HG03439 (cell line): Measurements from ENCODE around the gene NAMPT.
"Not testable (repeated sequence)": the region's sequence is repeated elsewhere in the genome, so short reads cannot be mapped to it uniquely, and the experiment has no call there.

Experiments
- ATAC-seq: cut with Tn5 transposase; IDR thresholded peaks from one replicate; pipeline ENCODE4 v1.9.1; 2021; ENCODE audit warnings: mild to moderate bottlenecking, moderate library complexity; ENCODE audit not compliant: unreplicated experiment

The NAMPT gene

DNA sequence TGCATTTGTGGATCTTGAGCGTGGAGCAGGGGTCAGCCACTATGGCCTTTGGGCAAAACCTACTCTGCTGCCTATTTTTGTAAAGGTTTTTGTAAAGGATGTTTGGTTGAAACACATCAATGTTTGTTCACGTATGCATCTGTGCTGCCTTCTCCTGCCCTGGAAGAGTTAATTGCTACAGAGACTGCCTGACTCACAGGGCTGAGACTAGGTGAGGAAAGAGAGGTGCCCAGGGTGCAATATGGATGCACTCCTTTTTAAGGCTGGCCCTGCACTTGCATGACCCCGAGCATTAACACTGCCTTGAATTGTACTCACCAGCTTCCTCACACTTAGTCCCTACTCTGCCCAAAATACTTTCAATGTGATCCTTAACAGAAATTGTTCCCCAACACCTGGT lies 20.9 kb upstream of the NAMPT start:
- no peak for ATAC-seq

DNA sequence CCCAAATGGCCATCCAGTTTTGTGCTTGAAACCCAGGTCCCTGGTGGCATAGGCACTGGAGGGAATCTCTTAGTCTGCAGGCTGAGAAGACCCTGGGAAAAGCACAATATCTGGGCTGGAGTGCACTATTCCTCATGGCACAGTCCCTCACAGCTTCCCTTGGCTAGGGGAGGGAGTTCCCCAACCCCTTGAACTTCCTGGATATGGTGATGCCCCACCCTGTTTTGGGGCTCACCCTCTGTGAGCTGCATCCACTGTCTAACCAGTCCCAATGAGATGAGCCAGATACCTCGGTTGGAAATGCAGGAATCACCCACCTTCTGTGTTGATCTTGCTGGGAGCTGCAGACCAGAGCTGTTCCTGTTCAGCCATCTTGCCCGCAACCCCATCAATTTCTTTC lies 19.8 kb upstream of the NAMPT start:
- ATAC-seq, result no peak

DNA sequence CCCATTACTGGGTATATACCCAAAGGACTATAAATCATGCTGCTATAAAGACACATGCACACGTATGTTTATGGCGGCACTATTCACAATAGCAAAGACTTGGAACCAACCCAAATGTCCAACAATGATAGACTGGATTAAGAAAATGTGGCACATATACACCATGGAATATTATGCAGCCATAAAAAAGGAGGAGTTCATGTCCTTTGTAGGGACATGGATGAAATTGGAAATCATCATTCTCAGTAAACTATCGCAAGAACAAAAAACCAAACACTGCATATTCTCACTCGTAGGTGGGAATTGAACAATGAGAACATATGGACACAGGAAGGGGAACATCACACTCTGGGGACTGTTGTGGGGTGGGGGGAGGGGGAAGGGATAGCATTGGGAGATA lies 13.8 kb upstream of the NAMPT start:
- not testable (repeated sequence) for ATAC-seq

DNA sequence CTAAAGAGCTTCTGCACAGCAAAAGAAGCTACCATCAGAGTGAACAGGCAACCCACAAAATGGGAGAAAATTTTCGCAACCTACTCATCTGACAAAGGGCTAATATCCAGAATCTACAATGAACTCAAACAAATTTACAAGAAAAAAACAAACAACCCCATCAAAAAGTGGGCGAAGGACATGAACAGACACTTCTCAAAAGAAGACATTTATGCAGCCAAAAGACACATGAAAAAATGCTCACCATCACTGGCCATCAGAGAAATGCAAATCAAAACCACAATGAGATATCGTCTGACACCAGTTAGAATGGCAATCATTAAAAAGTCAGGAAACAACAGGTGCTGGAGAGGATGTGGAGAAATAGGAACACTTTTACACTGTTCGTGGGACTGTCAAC lies 13.4 kb upstream of the NAMPT start:
- not testable (repeated sequence) for ATAC-seq

DNA sequence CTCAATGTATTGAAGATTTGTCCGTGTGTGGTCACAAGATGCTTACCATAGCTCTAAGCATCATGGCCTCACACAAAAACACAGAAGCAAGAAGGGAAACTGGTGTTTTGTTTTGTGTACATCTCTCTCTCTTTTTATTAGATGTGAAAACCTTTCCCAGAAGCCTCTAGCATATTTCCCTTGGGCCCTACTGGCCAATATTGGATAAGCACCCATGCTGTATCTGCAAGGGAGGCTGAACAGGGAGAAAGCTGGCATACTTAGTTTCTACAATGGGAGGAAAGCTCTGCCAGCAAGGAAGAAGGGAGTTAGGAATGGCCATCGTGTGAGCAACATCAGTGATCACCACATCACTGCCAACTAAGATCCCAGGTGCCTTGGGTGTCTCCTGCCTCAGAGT lies 9.6 kb upstream of the NAMPT start:
- ATAC-seq, result no peak

DNA sequence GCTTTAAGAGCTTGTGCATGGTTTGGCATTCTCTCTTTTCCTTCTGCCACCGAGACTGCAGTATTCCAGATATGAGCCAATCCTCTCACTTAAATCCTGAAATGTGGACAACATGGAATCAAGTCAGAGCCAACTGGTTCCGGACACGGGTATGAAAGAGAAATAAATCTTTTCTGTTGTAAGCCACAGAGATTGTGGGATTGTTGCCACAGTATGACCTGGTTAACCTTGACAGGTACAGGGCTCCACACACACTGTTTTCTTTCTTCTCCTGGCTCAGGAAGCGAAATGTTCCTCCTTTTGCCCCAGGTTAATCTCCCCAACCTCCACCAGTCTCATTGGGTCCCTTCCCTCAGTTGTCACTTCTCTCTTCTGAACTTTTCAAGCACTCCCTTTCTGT lies 6.5 kb upstream of the NAMPT start:
- ATAC-seq, result no peak

DNA sequence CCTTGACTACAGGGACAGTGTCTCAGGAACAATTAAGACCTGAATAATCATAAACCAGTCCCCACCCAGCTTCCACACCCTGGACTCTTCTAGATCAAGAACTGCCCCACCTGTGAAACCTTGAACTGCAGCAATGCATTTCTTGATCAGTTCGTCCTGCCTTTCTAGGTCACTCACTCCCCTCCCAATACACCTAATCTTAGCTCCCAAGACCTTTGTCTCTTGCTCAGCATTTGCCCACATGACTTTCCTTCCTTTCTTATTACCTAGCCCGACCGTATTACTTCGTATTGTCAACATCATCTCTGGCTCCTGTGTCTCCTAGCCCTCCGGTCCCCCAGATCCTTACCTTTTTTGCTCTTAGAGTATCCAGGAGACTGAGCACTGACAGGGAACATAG lies 5.5 kb upstream of the NAMPT start:
- ATAC-seq, result no peak

DNA sequence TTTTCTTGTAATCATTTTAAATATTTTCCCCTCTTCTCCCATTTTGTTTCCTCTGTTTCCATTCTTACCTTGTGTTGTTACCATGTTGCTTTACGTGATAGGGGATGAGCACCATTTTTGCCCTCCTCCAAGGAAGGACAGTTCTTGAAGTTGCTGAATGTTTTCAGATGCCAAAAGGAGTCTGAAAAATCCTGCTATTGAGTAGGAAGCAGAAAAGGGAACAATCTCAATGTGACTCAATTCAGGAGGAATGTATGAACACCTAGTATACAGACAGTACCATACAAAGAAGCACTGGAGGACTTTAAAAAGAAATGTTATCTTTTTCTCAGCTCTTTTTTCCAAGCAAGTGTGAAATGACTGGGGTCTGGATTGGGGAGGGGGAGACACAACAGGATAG lies 5.1 kb upstream of the NAMPT start:
- ATAC-seq, result no peak

DNA sequence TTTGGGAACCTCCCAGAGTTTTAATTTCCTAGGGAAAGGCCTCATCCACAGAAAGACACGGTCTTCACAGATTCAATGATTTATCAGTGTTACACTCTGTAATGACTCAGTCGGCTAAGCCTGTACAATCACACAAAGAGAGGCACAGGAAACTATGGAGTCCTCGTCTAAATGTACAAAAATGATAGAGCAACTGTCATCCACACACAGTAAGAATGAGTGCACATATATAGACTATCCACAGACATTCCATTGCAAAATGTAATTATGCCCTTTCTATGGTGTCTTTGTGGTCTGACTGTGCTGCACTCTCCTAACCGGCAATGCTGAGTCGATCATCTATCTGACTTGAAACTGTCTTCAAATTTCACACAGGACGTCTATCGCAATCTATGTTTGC lies 3.5 kb upstream of the NAMPT start:
- no peak for ATAC-seq

DNA sequence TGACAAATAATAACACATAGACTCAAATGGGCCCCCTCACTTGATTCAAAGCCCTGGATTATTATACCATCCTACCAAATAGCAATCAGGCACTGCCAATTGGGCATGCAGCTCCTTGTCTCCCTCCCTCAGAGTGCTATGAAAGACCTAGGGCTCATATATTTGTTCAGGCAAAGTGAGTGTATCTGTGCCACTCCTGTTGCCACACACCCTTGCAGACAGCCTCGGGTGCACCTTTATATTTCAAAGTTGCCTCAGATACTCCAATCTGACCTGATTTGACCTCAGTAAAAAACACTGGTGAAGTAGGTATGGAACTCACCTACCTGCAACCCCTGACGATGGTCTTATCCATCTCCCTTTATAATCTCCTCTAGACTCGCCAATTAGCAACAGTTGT lies 3.0 kb upstream of the NAMPT start:
- no peak for ATAC-seq

DNA sequence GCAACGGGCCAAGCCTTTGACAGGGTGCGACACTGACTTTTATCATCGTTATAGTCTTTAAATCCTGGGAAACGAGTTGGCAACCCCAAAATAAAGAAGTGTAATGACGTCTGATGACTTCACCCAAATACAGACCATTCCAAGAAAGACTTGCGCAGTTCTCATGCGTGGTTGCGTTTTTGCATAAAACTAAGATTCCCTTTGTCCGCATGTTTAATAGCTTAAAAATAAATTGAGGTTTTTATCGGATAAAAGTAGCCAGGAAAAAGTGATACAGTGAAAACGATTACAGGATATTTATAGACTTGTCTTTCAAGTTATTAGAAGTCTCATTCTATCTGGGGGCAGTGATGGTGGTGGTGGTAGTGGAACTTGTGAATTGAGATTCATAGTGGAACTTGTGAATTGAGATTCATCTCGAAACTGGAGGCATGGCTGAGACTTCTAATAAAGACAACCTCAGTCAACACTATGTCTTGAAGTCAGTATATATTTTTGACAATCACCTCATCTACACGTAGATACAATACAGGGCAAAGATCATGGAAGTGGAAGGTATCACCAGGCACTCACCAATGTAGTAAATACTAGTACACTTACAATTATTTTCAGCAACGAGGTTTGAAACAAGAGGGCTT lies 1.2 kb upstream of the NAMPT start:
- peak; percentile 34 for ATAC-seq

DNA sequence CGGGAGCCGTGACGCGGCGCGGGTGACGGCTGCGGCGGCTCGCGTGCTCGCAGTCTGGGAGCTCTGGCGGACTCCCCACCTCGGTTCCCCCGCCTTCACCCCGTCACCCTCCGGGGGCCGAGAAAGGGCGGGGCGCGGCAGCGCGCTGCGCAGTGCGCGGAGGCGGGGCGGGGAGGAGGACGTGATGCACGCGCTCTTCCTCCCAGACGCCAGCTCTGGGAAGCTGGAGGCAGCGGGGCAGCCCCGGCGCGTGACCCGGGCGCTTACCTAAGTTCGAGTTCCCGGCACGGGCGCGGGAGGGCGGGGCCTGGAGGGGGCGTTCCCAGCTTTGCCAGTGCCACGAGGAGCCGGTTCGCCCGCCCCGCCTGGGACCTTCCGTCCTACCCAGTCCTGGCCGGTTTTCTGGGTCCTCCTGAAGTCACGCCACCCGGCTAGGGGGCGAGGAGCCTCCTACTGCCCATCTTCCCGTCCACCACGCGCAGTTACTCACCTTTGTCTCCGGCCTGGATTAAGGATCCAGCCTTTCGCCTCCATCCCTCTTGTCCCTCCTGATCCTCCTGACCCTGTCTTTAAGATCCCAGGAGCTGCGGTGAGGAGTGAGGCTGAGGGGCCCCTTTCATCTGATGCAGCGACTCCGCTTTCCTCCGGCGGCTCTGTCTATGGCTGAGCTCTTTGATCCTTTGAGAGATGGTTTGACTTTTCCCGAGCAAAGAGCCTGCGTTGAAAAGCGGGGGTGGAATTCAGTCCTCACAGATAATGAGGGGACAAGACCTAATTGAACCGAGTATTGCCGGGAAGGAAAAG lies 470 bp upstream of the NAMPT start:
- ATAC-seq, result peak; percentile 81

DNA sequence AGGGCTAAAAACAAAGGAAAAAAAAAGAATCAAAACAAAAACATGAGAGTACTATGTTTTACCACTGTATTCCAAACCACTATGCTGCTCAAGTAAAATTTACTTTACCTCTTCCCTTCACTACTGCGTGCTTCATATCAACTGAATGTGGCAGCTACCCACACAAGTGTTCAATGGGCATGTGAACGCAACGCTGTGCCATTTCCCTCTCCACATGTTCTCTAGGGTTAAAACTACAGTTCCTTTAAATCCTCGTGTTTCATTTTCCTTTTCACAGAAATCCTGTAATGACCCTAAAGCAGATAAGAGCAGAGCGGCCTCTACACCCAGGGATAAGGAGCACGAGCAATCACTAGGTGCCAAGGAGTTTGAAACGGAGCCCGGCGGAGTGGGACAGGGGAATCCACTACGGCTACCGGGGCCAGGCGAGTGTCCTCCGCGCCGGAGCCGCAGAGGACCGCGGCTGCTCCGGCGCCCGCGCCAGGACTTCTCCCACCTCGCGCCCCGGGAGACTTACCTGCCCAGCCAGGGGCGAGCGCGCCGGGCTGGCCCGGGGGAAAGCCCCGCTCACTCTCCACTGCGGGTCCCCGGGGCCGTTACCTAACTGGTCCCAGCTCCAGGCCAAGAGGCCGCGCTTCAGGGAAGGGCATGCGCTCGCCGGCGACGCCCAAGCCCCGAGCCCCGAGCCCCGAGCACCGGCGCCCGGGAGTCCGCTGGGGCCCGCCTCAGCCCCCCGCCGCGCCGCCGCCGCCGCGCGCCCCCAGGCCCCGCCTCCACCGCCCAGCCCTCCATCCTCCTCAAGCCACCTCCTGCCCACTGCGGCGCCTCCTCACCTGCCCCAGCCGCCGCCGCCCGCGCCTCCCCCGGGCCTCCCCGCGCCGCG lies 711 bp downstream of the NAMPT start:
- ATAC-seq, result peak; percentile 14

DNA sequence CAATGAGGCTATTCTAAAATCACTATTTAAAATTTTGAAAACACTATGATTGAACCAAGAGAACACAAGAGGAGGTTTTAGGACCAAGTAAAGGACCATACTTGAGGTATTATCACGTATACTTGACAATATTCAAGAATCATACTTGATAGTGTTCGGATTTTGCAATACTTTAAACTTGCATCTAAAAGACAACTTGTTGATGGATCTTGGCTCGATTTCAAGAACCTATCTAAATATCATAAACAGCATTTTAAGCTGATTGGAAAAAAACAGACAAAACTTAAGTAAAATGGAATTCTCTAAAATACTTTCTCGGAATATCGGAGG lies 1.3 kb downstream of the NAMPT start:
- no peak for ATAC-seq

DNA sequence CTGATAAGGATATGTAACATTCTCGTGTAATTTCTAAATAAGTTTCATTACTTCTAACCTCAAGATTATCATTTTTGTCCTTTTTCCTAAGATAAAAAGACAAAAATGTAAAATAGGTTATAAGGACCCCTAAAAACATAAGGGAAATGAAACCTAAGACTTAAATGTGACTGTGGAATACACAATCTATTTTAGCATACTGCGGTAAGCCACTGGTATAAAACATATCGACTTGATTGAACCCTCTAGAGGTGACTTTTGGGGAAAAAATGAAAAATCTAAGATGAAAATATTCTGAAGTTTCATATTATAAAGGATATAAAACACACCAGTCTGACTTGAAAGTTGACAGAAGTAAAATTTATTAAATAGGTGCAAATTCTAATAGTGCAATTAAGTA lies 1.9 kb downstream of the NAMPT start:
- no peak for ATAC-seq

DNA sequence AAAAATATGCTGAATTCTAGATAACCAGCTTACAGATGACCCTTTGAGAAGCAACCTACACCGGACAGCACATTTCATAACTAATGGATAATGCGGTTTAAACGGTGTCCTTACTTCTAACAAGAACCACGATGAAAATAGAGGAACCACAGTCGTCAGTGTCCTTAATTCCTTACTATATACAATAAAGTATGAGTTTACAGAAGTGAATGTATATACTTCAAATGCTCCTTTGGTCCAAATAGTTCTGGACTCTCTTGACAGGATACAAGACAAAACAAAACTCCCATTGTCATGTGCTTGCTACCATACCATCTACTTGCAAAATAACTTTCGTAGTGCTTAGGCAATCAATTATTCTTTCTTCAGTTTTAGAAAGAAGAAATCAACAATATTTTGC lies 2.4 kb downstream of the NAMPT start:
- no peak for ATAC-seq

DNA sequence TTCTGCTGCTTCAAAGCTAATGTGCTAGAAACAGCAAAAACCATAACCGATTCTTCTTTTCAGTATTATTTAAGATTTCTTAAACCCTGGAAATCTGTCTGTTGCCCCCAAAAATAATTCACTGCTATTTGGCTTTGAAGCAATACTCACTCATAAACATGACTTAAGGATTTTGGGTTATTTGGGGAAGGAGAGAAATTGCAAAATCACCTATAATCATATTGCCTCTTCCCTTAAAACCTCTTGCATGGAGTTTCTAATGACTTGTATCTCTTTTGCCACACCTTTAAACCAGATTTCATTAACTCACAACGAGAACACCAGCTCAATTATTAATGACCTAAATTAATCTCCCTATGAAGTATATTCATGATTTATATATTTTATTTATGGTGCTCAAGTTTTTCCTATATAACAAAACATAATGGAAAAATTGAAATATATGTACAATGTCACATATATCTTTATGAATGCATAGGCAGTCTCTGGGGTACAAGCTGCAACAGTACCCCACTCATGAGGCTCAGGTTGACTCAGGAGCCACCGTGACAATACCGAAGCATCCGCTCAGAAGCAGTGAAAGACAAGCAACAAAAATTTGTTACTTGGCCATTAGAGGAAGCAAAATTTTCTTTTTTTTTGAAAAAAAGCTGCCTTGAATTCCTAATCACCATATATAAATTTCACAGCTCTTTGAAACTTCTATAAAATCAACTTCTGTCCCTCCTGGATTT lies 3.0 kb downstream of the NAMPT start:
- no peak for ATAC-seq

DNA sequence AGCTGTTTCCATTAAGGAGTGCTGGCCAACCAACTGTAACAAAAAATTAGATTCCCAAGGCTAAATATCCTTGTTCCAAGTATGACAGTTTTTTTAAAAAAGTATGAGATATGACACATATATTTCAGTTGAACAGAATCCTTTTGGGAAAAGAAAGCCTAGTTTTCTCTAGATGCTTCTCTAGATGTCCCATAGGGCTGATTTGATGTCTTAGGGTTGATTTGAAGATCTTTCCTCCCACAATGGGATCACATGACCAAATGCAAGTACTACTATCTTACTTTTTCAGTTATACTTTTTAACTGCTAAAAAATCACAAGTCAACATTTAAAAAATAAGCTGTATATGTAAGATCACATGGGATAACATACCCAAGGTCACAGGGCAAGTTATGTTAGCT lies 3.7 kb downstream of the NAMPT start:
- no peak for ATAC-seq

DNA sequence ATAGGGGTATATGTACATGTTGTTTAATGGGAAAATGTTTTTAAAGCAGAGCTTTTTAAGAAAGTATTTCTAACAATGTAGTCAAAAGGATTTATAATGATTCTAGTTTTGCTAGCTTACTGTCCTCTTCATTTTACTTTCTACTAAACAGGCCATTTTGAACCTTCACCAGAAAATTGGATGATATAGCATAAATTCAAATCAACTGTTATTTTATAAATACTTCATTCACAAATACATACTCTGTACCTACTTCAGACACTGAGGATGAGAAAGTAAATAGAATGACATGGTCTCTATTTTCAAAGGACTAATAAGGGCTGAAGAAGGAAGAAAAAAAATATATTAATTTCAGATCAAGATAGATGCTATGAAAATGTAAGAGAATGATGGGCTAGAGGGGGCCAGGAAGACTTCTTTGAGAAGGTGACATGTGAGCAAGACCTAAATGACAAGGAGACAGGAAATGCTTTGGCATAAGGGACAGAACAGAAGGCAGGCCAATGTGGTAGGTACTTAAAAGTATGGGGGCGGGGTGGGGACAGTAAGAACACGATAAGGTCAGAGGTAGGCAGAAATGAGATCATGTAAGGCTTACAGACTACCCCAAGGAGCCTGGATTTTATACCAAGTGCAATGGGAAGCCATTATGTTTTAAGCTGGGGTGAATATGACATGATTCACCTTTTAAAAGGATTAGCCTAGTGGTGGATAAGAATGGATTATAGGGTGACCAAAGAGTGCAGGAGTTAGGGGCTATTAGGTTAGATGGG lies 5.2 kb downstream of the NAMPT start:
- ATAC-seq, result no peak

DNA sequence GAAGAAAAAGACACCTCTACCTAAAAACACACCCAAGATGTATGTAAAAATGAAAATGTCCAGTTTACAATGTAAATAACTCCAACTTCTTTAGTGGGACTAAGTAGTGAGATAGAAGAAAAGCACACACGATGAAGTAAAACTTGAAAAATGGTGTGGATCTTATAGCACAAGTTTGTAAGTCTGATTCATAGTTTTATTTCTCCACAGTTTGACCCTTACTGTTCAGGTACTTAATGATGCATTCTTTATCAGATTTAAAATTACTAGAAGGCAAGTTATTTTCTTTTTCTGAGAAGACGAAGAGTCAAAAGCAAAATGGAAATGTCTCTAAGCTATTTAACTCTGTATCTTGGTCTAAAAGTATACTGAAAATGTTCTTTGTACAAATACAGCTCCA lies 6.1 kb downstream of the NAMPT start:
- no peak for ATAC-seq

DNA sequence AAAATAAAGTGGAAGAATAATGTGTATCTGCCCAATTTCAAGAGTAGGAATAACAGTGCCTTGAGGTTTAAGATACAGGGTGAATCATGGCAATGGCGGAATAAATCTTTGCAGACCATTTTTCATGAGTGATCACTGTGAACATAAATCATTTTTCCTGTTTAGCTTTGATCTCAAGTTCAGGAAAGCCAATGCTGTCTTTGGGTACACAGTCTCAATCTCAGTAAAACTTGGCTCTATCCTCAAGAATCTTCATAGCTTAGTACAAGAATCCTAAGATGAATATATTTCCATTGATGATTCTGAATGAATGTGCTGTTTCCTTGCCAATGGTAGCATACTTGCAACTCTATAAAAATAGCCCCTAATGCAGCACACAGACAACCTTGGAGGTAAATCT lies 6.8 kb downstream of the NAMPT start:
- ATAC-seq, result no peak
